GM21717 (cell line): ENCODE results near the gene NUP62.
"Not testable (repeated sequence)": the region's sequence is repeated elsewhere in the genome, so short reads cannot be mapped to it uniquely, and the experiment has no call there.

Experiments used
- ATAC-seq: cut with Tn5 transposase; IDR thresholded peaks from one replicate; pipeline ENCODE4 v1.9.1; 2021; ENCODE audit warnings: mild to moderate bottlenecking, moderate library complexity; ENCODE audit not compliant: unreplicated experiment

NUP62 gene, protein sequence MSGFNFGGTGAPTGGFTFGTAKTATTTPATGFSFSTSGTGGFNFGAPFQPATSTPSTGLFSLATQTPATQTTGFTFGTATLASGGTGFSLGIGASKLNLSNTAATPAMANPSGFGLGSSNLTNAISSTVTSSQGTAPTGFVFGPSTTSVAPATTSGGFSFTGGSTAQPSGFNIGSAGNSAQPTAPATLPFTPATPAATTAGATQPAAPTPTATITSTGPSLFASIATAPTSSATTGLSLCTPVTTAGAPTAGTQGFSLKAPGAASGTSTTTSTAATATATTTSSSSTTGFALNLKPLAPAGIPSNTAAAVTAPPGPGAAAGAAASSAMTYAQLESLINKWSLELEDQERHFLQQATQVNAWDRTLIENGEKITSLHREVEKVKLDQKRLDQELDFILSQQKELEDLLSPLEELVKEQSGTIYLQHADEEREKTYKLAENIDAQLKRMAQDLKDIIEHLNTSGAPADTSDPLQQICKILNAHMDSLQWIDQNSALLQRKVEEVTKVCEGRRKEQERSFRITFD

DNA sequence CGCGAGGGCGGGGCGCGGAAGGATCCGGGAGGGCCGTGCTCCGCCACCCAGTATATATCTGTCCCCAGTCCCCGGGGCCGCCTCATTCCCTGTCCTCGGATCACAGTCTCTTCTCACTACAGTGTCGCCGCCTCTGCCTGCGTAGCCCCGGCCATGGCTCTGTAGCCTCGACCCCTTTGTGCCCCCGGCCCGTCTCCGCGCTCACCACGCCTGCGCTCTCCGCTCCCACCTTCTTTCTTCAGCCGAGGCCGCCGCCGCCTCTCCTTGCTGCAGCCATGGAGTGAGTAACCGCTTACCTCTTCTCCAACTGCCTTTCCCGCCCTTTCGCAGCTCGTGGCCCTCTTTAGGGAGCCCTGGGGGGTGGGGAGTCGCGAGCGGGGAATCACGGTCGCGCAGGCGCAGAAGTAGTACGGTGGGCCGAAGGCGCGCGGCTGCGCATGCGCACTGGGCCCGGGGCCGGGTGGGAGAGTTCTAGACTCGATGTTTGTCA is at the start of gene NUP62, which contains the start of gene ATF5:
TSS of gene NUP62 (minus strand) at position 384 of the 490 bp plus-strand sequence. CDS start 19,697 bp downstream, outside the sequence.
TSS of gene ATF5 (plus strand) at position 85 of the 490 bp plus-strand sequence. CDS start 1,646 bp downstream, outside the sequence.
- ATAC-seq, result peak; percentile 38

DNA sequence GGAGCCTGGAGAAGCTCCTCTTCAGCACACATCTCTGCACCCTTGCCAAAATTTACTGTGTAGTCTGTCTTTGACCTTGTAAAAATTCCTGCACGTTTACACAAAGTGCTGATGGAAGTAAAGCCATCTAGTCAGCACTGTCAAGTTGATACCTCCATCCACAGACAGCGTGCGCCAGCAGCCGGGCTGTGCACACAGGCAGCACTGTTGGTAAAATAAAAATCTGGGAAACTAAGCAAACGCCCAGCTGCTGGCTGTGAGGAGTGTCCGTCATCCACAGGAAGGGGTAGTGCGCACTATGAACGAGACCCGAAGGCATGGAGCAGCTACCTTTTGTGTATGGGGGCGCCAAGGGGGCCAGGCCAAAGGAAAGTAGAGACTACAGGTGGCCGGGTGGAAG is 49.0 kb upstream of the NUP62 start:
- ATAC-seq, result no peak

DNA sequence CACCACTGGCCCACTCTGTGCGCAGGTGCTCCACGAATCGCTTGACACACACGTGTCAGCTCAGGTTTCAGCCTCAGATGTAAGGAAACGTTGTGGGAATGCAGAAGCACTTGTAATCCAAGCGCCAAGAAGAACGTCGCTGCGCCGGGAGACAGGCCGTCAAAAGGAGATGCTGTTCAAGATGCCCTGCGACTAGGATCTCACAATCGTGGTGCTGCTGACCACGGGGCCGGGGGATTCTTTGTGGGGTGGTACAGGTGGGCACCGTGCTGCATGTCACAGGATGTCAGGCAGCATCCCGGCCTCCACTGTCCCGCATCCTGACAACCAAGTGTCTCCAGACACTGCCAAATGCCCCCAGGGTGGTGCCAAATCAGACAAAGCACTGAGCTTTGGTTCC is 48.6 kb upstream of the NUP62 start:
- no peak for ATAC-seq

DNA sequence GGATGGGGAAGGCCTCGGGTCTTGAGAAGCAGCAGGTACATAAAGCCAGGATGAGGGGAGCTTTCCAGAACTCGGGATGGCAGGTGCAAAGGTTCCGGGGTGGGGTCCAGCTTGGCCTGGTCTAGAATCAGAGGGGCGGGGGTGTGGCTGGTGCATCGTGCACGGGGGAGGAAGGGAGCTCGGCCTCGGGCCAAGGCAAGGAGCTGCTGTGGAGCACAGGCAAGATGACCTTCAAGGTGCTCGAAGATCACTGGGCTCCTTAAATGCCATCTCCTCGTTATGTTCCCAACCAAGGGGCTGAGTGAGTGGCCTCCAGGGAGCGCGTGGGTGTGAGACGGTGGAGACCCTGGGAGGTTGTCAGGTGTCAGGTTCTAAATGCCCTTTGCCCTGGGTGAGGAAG is 47.8 kb upstream of the NUP62 start:
- no peak for ATAC-seq

DNA sequence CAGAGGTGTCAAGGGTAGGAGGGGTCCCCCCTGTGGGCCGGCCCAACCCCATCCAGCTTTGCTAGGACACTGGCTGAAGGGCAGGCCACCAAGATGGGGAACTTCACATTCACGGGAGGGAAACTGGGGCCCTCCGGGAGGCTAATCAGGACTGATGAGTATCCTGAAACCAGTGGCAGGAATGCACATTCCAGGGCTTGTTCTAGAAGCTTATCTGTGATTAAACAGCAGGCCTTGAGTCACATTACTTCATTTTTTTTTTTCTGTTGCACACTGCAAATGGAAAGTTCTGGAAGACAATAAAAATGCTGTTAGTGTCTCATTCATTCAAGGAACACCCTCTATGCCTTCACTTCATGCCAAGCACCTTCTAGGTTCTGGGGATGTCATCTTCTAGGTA is 47.2 kb upstream of the NUP62 start:
- no peak for ATAC-seq

DNA sequence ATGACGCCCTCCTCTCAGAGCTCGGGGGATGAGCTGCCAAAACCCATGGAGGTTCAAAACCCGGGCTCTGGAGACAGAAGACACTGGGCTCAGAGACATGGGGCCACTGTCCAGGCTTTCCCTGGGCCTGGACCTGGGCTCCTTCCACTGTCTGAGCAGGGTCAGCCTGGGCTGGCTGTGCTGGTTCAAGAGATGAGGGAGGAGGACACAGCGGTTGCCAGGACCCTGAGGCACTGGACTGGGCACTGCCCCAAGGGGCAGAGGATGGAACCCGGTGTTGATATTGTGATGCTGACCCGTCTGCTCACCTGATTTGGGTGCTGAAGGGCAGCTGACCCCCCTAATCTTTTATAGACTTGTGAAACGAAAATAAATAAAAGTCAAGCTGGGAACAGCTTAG is 45.7 kb upstream of the NUP62 start:
- ATAC-seq, result no peak

DNA sequence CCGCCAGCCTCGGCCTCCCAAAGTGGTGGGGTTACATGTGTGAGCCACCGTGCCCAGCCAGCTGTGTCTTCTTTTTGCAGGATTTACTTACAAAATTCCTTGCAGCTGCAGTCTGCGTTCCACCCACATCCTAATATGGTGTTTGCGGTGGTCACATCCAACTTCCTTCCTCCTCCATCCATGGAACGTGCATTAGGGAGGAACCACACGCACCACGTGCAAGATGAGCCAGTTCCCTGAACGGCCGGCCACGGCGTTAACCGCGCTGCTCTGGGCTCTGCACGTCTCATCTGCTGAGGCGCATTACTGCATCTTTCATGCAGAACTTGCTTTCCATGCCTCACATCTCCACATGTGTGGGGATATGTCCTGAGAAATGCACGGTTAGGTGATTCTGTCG is 44.7 kb upstream of the NUP62 start:
- no peak for ATAC-seq

DNA sequence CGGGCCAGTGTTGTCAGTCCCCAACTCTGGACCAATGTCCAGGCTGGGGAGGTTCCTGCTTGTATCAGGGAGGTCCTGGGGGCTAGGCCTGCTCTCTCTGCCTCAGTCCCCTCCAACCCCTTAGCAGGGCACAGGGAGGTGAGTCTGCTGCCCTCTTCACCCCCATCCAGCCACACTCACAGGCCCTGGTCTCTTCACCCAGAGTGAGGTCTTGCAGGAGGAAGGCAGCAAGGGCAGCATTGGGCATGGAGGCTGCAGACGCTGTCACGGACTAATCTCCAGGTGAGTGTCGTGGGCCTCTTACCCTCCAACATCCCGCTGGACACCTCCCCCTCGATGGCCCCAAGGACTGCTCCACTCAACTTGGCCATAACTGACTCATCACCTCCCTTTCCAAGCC is 43.5 kb upstream of the NUP62 start:
- no peak for ATAC-seq

DNA sequence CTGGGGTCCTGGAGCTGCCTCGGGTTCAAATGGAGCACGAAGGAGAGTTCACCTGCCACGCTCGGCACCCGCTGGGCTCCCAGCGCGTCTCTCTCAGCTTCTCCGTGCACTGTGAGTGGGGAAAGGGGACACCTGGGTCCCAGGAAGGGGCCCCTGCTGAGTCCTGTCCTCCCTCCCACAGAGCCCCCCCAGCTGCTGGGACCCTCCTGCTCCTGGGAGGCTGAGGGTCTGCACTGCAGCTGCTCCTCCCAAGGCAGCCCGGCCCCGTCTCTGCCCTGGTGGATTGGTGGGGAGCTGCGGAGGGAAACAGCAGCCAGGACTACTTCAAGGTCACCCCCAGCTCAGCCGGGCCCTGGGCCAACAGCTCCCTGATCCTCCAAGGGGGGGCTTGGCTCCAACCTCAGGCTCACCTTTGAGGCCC is 42.7 kb upstream of the NUP62 start:
- no peak for ATAC-seq

DNA sequence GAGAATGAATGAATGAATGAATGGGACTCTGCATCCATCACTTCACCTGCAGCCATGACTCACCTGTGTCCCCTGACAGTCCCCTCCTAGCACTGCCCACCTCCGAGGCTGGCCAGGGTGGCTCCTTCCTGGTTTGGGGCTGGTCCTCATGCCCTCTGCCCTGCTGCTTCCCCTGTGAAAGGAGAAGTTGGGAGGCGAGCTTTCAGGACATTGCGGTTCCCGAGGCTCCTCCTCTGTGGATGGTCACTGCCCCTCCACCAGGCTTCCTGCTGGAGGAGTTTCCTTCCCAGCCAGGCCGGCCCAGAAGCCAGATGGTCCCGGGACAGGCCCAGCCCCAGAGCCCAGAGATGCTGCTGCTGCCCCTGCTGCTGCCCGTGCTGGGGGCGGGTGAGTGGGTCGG is 40.1 kb upstream of the NUP62 start:
- ATAC-seq, result not testable (repeated sequence)

DNA sequence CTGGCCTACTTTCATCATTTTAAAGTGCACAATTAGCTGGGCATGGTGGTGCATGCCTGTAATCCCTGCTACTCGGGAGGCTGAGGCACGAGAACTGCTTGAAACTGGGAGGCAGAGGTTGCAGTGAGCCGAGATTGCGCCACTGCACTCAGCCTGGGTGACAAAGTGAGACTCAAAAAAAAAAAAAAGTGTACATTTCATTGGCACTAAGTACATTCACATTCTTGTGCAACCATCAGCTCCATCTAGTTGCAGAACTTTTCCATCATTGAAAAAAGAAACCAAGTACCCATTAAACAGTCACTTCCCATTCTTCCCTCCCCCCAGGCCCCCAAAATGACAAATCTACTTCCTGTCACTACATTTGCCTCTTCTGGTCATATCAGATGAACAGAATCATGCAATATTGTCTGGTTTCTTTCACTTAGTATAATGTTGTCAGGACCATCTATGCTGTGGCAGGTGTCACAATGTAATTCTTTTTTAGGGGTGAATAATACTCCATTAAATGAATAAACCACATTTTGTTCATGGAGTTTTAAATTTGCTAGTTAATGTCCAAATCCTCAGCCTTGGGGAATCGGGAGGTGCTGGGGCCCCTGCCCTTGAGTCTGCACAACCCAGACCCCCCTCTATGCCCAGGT is 39.1 kb upstream of the NUP62 start:
- ATAC-seq, result no peak

DNA sequence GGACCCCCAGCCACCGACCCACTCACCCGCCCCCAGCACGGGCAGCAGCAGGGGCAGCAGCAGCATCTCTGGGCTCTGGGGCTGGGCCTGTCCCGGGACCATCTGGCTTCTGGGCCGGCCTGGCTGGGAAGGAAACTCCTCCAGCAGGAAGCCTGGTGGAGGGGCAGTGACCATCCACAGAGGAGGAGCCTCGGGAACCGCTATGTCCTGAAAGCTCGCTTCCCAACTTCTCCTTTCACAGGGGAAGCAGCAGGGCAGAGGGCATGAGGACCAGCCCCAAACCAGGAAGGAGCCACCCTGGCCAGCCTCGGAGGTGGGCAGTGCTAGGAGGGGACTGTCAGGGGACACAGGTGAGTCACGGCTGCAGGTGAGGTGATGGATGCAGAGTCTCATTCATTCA is 31.7 kb upstream of the NUP62 start, which contains the start of gene SIGLEC11:
TSS of gene SIGLEC11 (minus strand) at position 193 of the 400 bp plus-strand sequence. CDS start at position 102, 91 bp downstream.
- not testable (repeated sequence) for ATAC-seq

DNA sequence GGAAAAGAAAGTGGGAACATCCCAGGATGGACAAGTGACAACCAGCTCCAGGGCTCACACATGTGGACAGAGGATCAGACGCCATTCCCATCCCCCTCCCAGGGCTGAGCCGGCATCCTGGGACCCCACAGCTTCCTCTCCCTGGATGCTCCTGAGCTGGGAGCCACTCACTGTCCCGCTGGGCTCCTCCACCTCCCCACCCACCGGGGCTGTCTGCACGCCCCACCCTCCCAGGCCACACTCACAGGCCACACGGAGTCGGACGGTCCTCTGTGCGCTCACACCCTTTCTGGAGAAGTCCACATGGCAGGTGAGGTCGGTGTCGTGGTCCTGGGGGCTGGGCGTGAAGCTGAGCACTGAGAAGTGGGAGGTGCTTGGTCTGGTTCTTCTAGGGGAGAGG is 30.6 kb upstream of the NUP62 start:
- not testable (repeated sequence) for ATAC-seq

DNA sequence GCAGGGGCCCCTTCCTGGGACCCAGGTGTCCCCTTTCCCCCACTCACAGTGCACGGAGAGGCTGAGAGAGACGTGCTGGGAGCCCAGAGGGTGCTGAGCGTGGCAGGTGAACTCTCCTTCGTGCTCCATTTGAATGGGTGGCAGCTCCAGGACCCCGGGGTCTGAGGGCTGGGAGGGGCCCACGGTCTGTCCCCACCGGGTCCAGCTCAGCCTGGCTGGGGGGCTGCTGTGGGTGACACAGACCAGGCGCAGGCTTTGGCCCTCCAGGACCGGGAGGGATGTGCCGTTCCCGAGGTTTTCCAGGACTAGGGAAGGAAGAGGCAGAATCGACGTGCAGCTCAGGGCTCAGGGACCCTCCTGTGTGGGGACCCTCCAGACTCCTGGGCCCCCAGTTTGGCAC is 29.3 kb upstream of the NUP62 start:
- ATAC-seq, result not testable (repeated sequence)

DNA sequence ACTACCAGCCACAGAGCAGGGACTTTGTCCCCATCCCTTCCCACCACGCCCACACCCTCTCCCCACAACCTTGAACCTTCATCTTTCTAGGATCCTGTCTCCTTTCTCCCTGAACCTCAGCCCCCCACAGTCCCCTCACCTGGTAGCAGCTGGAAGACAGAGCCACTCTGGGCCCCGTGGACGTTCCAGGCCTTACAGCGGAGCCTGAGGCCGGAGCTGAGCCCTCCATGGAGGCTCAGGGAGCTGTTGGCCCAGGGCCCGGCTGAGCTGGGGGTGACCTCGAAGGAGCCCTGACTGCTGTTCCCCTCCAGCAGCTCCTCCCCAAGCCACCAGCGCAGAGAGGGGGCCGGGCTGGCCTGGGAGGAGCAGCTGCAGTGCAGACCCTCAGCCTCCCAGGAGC is 28.8 kb upstream of the NUP62 start:
- not testable (repeated sequence) for ATAC-seq

DNA sequence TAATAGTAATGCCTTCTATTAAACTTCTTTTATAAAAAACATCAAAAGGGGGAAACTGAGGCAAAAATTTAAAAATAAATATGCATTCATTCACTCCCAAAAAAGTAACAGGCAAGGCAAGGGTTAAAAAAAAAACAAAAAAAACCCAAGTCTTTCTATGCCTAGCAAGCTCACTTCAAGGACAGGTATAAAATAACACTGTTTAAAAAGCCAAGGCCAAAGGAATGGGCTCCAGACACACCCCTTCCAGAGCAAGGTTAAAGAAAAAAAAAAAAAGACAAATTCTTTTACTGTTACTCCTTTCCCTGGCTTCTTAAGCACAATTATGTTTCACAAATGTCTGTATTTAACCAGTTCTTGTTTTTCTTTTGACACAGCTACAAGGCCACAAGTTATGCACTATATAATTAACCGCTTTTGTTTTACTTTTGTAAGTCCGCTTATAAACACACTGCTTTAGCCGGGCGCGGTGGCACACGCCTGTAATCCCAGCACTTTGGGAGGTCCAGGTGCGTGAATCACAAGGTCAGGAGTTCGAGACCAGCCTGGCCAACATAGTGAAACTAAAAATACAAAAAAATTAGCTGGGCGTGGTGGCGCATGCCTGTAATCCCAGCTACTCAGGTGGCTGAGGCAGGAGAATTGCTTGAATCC is 28.1 kb upstream of the NUP62 start:
- no peak for ATAC-seq

DNA sequence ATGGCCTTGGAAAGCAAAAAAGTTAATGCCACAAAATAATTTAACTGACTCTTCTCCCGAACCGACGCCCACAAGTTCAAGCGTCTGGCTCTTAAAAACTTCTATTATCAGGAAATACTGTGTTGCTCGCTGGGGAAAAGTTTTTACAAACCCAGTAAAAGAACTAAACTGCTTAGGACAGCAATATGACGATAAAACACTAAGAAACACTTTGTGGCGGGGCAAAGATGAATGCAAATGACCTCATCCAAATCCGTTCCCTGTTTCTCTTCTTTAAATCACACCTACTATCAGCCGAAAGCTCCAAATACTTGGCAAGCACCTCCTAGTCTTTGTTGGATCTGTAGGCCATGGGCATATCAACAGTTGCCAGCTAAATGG is 26.8 kb upstream of the NUP62 start:
- no peak for ATAC-seq

DNA sequence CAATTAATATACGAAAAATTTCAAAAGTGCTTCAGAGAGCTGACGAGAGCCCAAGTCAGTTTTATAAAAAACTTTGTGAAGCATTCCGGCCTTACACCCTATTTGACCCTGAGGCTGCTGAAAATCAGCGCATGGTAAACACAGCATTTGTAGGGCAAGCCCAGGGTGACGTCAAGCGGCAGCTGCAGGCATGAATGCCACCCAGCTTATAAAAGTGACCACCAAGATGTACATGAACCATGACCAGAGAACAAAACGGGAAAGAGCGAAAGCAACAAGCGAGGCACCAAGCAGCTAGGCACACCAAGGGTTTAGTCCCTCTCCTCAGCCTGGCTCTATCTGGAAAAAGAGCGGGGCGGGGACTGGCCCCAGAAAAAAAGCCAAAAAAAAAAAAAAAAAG is 25.6 kb upstream of the NUP62 start:
- ATAC-seq, result no peak

DNA sequence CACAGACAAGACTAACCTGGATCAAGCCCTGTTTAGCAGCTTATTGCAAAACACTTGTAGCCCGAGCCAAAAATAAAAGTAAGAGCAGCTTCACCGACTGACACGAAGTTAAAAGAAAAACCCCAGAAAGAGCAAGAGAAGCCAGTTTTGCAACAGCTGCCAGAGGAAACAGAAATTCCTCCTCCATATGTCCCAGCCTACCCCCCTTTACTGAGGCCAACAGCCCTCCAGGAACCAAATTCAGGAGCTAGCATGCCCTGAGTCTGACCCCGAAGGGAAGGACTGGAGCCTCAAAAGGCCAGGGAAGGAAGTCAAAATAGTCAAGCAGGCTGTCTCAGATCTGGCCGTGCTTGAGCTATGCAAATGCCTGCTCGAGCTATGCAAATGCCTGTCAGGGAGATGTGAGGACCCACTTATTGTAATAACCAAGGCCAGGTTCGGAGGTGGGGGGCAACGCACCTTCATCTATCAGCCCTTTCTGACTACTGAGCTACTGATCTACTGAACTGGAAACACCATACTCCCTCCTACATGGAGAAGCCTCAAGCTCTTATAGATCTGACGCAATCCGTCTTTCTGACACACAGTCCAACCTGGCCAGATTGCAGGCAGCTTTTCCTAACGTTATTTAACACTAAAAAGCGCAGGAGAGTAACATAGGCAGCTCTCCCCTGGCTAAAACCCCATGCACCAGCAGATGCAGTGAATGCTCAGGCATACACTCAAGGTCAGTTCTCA is 25.0 kb upstream of the NUP62 start:
- no peak for ATAC-seq

DNA sequence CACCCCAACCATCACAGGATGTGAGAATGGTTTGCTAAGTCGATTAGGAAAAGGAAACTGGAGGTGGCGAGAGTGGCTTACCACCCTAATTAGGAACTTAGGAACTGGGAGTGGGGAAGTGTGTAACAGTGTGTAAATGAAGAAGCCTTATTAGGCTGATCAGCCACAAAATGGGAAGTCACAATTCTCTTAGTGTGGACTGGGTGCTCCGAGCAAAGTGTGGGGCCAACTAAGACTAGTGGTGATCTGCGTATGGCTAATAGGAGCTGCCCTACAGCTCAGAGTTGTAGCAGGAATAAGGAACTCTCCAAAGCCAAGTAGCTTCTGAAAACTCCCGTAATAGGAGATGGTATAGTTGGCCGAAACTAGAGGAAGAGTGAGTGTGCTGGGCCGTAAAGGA is 24.1 kb upstream of the NUP62 start:
- no peak for ATAC-seq

DNA sequence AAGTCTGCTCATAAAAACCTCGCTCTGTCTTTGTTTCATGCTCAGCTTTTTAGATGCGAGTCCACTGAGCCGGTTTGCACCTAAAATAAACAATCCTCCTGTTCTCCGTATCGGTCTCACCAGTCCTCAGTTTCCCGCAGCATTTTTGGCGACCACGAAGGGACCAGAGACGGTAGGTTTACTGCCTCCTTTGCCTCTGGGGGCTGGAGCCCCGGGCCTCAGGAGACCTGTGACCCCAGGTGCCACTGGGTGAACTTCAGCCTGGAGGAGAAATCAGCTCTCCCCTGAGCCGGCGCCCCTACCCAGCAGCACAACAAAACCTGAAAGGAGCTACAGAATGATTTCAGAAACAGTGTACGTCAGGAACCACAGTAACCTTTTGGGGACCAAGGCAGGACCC is 23.6 kb upstream of the NUP62 start:
- no peak for ATAC-seq
